LNCaP clone FGC (cell line): Measurements from ENCODE around the gene IGF1.

Experiments
- DNase-seq: peaks from one replicate; pipeline ENCODE4 v3.0.0-alpha.2; 2011; ENCODE audit warnings: low read depth
- H3K4me3 ChIP-seq: 2 replicates; pipeline ENCODE4 v1.5.1; 2011; ENCODE audit warnings: mild to moderate bottlenecking, low read depth, low read length, control low read depth
- TF ChIP-seq, protein P1 (sequence below): IDR thresholded peaks from 2 replicates; pipeline ENCODE4 v1.5.1; 2012; ENCODE audit warnings: mild to moderate bottlenecking; ENCODE audit not compliant: control insufficient read depth, insufficient read depth; ENCODE audit errors: extremely low read depth

IGF1 gene

DNA sequence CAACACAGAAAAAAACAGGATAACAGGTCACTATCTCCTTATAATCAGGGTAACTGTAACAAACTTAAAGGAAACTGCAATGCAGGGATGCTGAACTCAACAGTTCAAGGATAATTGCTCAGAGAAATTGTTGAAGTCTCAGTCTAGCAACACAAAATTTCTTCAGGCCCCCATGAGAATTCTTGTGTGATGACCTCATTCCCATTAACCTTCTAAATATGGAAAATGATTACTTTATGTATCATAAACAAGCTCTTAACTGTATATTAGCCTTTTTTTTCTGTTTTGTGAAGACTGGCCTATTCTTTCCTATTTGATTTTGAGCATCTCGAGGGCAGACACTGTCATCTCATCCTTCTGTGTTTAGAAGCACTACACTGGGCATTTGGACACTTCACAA is 47.1 kb downstream of the IGF1 start:
- H3K4me3 ChIP-seq: no peak overlapping the region
- DNase-seq: no peak
- TF ChIP-seq, protein P1, sequence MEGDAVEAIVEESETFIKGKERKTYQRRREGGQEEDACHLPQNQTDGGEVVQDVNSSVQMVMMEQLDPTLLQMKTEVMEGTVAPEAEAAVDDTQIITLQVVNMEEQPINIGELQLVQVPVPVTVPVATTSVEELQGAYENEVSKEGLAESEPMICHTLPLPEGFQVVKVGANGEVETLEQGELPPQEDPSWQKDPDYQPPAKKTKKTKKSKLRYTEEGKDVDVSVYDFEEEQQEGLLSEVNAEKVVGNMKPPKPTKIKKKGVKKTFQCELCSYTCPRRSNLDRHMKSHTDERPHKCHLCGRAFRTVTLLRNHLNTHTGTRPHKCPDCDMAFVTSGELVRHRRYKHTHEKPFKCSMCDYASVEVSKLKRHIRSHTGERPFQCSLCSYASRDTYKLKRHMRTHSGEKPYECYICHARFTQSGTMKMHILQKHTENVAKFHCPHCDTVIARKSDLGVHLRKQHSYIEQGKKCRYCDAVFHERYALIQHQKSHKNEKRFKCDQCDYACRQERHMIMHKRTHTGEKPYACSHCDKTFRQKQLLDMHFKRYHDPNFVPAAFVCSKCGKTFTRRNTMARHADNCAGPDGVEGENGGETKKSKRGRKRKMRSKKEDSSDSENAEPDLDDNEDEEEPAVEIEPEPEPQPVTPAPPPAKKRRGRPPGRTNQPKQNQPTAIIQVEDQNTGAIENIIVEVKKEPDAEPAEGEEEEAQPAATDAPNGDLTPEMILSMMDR: no peak

DNA sequence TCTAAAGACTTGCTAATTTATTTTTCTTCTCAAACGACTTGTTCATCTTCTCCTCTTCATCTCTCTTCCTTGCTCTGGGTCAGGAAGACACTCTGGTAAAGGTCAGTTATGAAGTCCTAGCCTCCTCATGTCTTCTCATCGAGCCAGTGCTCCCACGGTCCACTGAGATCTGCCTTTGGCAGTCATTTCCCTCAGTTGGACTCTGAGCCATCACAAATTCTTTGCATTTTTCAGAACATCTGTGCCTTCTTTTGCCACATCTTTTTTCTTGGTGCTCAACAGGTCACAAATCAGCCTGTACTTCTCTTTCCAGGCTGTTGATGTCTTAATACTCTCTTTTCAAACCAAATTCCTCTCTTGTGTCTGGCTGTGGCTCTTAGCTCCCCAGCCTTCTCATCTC is 49.7 kb downstream of the IGF1 start:
- DNase-seq: no peak
- TF ChIP-seq, protein P1: no peak
- no peak overlapping the region for H3K4me3 ChIP-seq

DNA sequence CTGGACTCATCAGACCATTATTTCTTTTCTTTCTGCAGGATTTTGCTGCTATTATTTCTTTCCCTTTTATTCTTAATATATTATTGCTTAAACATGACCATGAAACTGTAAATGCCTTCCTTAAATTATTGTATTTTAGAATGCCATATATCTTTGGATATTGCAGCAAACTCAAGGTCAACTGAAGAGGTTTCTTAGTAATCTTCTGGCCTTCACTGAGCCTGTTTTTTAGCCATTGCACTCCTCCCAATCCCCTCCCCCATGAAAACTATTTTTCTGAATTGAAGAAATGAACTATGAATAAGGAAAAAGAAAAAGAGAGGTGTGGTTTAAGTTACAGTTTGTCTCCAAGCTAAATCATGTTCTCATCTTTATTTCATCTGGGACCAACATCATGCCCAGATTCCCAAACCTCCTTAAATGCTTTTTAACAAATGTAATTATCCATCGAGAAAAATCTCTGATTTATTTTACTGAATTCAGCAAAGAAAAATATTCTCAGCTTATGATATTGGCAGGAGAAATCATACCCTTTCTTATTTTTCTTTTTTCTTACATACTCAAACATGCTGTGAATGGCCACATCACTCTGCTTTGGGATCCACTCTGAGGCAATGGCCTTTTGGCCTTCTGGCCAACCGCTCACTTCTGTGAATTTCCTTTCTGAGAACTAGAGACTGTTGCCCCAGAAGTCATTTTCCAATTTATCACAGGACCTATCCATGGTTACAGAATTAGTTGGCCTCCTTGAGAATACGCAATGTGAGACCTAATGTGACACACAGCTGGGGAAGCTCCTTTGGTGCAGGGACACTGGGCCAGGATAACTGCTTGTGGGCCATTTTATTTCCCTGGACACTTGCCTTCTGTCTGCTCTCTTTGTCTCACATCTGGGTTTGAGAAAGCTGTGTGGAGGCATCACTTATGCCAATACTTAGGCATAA is 50.9 kb downstream of the IGF1 start:
- TF ChIP-seq, protein P1: no peak
- no peak for DNase-seq
- H3K4me3 ChIP-seq: no peak overlapping the region

DNA sequence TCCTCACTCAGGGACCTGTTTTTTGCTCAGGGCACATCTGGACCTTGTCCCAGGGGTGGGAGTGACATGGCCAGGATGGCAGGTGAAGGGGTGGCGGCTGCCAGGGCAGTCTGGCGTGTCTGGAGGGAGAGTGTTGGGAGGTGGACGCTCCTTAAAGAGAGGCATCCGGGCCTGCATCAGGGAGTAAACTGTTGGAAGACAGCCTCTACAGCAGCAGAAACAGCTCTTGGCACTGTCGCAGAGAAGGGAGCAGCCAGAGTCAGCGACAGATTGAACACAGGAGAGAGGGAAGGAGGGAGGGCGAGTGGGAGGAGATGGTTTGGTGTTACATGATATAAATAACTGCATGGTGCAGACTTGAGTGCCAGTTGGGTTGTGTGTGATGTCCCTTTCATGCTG is 52.8 kb downstream of the IGF1 start:
- TF ChIP-seq, protein P1: no peak
- H3K4me3 ChIP-seq: no peak overlapping the region
- no peak for DNase-seq

DNA sequence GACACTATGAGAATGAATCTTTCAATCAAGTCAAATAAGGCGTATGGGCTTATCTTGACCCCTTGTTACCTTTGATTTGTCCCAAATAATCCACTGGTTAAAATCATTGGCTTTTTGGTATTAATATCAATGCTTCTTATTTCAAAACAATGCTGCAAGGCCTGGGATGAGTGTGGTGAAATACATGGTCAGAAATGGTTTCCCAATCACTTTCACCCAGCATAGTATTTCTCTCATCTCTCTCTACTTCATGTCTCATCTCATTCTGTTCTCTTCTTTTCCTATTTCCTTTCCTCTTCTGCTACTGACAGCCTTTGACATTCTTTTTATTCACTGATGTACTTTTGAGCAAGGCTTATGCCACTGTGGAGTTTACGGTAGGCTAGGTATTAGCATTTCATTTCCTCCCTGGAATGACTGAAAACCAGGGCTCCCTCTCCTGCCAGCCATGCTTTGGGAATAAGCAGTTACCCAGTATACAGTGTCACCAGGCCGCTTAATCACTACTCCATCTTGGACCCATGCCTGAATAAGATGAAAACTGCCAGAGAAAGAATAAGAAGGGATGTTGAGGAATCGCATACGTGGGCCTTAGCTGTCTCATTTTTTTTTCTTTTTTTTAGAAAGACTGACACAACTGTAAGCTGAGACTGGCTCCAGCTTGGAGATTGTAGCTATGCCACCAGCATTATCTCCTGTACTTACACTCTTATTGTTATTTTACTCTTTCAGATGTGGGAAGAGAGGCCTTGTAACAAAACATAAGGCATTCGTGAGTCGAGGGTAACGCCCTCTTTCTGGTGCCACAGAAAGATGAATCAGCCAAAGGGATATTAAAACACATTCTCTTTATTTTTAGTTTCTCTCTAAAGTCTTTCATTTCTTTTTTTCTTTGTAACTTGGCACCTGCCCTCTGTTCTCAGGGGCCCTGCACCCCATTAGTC is 53.5 kb downstream of the IGF1 start:
- no peak overlapping the region for H3K4me3 ChIP-seq
- TF ChIP-seq, protein P1: no peak
- DNase-seq: no peak

DNA sequence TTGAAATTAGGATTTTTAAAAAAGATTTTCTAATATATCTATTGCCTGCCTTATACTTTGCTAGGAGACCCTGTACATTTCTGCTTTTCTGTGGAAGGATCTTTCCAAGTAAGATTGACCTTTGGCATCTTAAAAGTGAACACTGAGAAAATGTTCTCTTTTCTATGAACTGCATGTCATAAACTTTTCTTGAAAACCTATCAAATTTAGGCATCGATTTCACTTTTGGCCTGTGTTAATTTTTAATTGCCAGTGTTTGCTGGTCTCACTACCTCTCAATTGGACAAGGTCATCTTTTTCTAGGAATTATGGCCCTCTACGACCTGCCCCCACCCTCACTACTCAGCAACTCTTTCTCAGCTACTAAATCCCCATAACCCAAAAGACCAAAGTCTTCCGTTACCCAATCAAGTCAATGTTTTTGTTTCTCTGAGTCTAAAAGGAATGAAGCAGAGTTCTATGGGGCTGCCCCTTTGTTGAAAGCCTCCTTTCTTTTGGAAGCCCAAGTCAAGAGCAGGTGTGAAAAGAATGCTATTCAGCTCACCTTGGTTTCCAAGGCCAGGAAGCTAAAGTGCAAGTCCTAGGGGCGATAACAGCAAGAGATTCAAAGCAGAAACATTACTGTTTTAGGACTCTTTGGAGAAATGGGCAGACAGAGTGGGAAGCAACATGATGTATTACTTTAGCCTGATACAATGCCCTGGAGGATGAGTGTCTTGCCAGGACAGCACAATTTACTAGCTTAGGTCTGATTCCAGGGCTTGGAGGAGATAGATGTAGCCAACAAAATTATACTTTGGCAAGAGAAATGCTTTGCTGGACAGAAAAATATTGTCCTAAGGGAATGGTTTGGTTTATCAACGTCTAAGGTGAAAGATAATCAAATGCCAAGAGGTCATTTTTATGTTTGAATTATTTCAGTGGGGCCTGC is 55.0 kb downstream of the IGF1 start:
- DNase-seq: no peak

More for the DNA sequence above, 55.0 kb downstream of the IGF1 start:
- H3K4me3 ChIP-seq: no peak overlapping the region
- TF ChIP-seq, protein P1: no peak
